CD14-positive monocyte (primary cell): ENCODE data around the gene RBM4B. TPM values are rescaled to one million over a fixed set of nuclear protein-coding genes. Genes with fewer than 3 reads are reported as not detected.

Source experiments
- DNase-seq, 3 donors: peaks; one replicate each; pipeline ENCODE4 v3.0.0-alpha.2; 2011 to 2022
- H2AFZ ChIP-seq: 2 replicates; pipeline ENCODE4 v1.6.0; 2012; ENCODE audit warnings: mild to moderate bottlenecking, low read depth, low read length, inconsistent platforms; ENCODE audit not compliant: insufficient read depth, poor library complexity, severe bottlenecking
- H3K27ac ChIP-seq, 2 donors: 1 replicate in 1 of 2; 2 replicates in 1 of 2; pipeline ENCODE4 v1.5.1; 2012 to 2013; ENCODE audit warnings: low read length in 2 of 2, control low read depth in 1 of 2, inconsistent platforms in 1 of 2, low read depth in 1 of 2, mild to moderate bottlenecking in 1 of 2
- H3K27me3 ChIP-seq, 2 donors: one replicate each; pipeline versions ENCODE4 v1.6.0 to v1.6.1; 2011 to 2013; ENCODE audit warnings: low read length in 2 of 2; ENCODE audit not compliant: control insufficient read depth in 2 of 2, insufficient read depth in 2 of 2
- H3K36me3 ChIP-seq, 2 donors: replicated peaks in 1 of 2; 1 replicate in 1 of 2; 2 replicates in 1 of 2; pipeline versions ENCODE4 v1.5.1 to v1.6.1; 2012 to 2013; ENCODE audit warnings: low read length in 2 of 2, control low read depth in 1 of 2, inconsistent platforms in 1 of 2, mild to moderate bottlenecking in 1 of 2; ENCODE audit not compliant: insufficient read depth in 2 of 2, control insufficient read depth in 1 of 2
- H3K4me1 ChIP-seq, 2 donors: 1 replicate in 1 of 2; 2 replicates in 1 of 2; pipeline versions ENCODE4 v1.5.1 to v1.6.1; 2012 to 2013; ENCODE audit warnings: low read length in 2 of 2, control low read depth in 1 of 2, inconsistent platforms in 1 of 2, mild to moderate bottlenecking in 1 of 2, moderate library complexity in 1 of 2; ENCODE audit not compliant: insufficient read depth in 2 of 2, control insufficient read depth in 1 of 2
- H3K4me2 ChIP-seq: replicated peaks from 2 replicates; pipeline ENCODE3; 2012; ENCODE audit warnings: low read length, moderate library complexity, mild to moderate bottlenecking; ENCODE audit not compliant: poor library complexity, severe bottlenecking; ENCODE audit errors: extremely low read depth
- H3K4me3 ChIP-seq, 3 experiments: fragments of 200-600 bp in 1 of 3; sonication (generic) in 1 of 3; replicated peaks in 1 of 3; 1 replicate in 2 of 3; 2 replicates in 1 of 3; pipeline ENCODE4 v1.5.1; 2011 to 2013; ENCODE audit warnings: low read length in 3 of 3, mild to moderate bottlenecking in 3 of 3, control low read depth in 2 of 3, low read depth in 2 of 3, inconsistent platforms in 1 of 3, moderate library complexity in 1 of 3
- H3K79me2 ChIP-seq: 2 replicates; pipeline ENCODE4 v1.6.0; 2012; ENCODE audit warnings: mild to moderate bottlenecking, control low read depth, inconsistent platforms, low read length, moderate library complexity; ENCODE audit not compliant: insufficient read depth
- H3K9ac ChIP-seq: 2 replicates; pipeline ENCODE4 v1.6.0; 2017; ENCODE audit warnings: low read length, mild to moderate bottlenecking; ENCODE audit not compliant: insufficient read depth, poor library complexity, severe bottlenecking
- H3K9me3 ChIP-seq, 2 donors: replicated peaks in 1 of 2; 1 replicate in 1 of 2; 2 replicates in 1 of 2; pipeline versions ENCODE4 v1.5.1 to v1.6.1; 2012 to 2013; ENCODE audit warnings: low read length in 2 of 2, control low read depth in 1 of 2; ENCODE audit not compliant: control insufficient read depth in 1 of 2, insufficient read depth in 1 of 2
- H4K20me1 ChIP-seq: 2 replicates; pipeline ENCODE4 v1.6.0; 2012; ENCODE audit warnings: mild to moderate bottlenecking, low read length, control low read depth, moderate library complexity; ENCODE audit not compliant: insufficient read depth
- H3K27ac Mint-ChIP-seq, 7 donors: one replicate each; pipeline ENCODE4 v1.8.0; 2020; ENCODE audit warnings: mild to moderate bottlenecking in 7 of 7, mixed read lengths in 7 of 7, moderate library complexity in 6 of 7, inconsistent platforms in 2 of 7
- H3K27me3 Mint-ChIP-seq, 3 donors: one replicate each; pipeline ENCODE4 v1.8.0; 2021 to 2022; ENCODE audit warnings: low read depth in 3 of 3, mild to moderate bottlenecking in 3 of 3, mixed read lengths in 3 of 3, moderate library complexity in 3 of 3, inconsistent platforms in 1 of 3
- H3K36me3 Mint-ChIP-seq, 2 donors: one replicate each; pipeline ENCODE4 v1.8.0; 2020; ENCODE audit warnings: mixed read lengths in 2 of 2, inconsistent platforms in 1 of 2, mild to moderate bottlenecking in 1 of 2
- H3K4me1 Mint-ChIP-seq: one replicate; pipeline ENCODE4 v1.8.0; 2020; ENCODE audit warnings: mild to moderate bottlenecking, mixed read lengths
- H3K4me3 Mint-ChIP-seq, 2 donors: one replicate each; pipeline ENCODE4 v1.8.0; 2020; ENCODE audit warnings: mild to moderate bottlenecking in 2 of 2, mixed read lengths in 2 of 2, moderate library complexity in 1 of 2
- H3K9me3 Mint-ChIP-seq, 7 donors: one replicate each; pipeline ENCODE4 v1.8.0; 2020 to 2022; ENCODE audit warnings: mixed read lengths in 7 of 7, mild to moderate bottlenecking in 6 of 7, moderate library complexity in 6 of 7, inconsistent platforms in 2 of 7
- WGBS: methylation state at CpG from one replicate; pipeline ENCODE4 v1.1.5; 2013; ENCODE audit warnings: missing lambda C conversion rate; ENCODE audit not compliant: insufficient coverage; 5-methylcytosine and 5-hydroxymethylcytosine counted together
- intact Hi-C, 2 donors: fragments of 100-400 bp; cut with micrococcal nuclease; formaldehyde crosslinking; loops; one replicate each; pipeline versions ENCODE4 v1.15.0 to v1.15.1; 2023
- polyA plus RNA-seq, 3 donors: library from polyadenylated mRNA; depleted of rRNA in 1 of 3; unstranded in 2 of 3; stranded (reverse) in 1 of 3; fragments of 300-500 nt in 2 of 3; fragments of >200 nt in 1 of 3; fragmentation: Illumina TruSeq in 2 of 3; gene quantifications; 1 replicate in 2 of 3; 2 replicates in 1 of 3; pipeline ENCODE4 v1.2.3, GENCODE V29; 2012 to 2021
- TF ChIP-seq, protein P1 (sequence below): fragments of 200-600 bp; IDR thresholded peaks from one replicate; pipeline ENCODE4 v1.8.0; 2022; ENCODE audit warnings: antibody characterized with exemption, mild to moderate bottlenecking

The RBM4B gene
- polyA plus RNA-seq, 3 donors = 7.8 to 14.3 (median 11.2) TPM

DNA sequence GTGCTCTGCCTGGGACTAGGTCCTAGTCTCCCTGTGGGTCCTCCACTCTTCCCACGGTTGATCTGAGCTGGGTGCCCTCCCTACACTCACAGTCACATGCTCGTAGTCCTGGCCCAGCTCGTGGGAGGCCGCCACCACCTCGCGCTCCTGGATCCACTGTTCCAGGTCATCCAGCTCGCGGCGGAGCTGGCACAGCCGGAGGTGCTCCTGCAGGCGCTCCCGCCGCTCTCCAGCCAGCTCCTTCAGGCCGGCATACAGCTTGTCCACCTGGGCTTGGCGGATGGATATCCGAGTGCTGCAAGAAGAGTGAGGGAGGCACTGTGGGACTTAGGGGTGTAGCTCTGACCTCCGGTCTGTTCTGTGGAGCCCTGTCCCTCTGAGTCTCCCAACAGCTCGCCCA lies 14.8 kb upstream of the RBM4B start:
- 96% methylated on average over 16 of the region's 18 CpGs for WGBS
- H3K4me2 ChIP-seq = no peak overlapping the region
- no peak overlapping the region for H3K9ac ChIP-seq
- H3K36me3 ChIP-seq = no peaks in the 10 kb centered on the region
- Mint-ChIP-seq H3K27ac (no peak overlapping the region), H3K4me1 (peaks cover 2% of the 10 kb centered on the region), H3K36me3 (no peaks in the 10 kb centered on the region), H3K9me3 (no peaks in the 10 kb centered on the region), H3K27me3 (peaks cover 0 to 8% (median 1%) of the 10 kb centered on the region in 3 donors), H3K4me3 (no peak overlapping the region)
- no peaks in the 10 kb centered on the region for H3K4me1 ChIP-seq
- H3K9me3 ChIP-seq = no peaks in the 10 kb centered on the region
- H3K27me3 ChIP-seq = no peaks in the 10 kb centered on the region
- H3K79me2 ChIP-seq = no peaks in the 10 kb centered on the region
- intact Hi-C loops = loop anchor here in 1 of 2 donors (10.0 kb wide), 1 partner anchor 282 kb away; the partner anchor contains the start of gene C11orf86
- DNase-seq = no peak
- H2AFZ ChIP-seq = no peak overlapping the region
- TF ChIP-seq, protein P1, sequence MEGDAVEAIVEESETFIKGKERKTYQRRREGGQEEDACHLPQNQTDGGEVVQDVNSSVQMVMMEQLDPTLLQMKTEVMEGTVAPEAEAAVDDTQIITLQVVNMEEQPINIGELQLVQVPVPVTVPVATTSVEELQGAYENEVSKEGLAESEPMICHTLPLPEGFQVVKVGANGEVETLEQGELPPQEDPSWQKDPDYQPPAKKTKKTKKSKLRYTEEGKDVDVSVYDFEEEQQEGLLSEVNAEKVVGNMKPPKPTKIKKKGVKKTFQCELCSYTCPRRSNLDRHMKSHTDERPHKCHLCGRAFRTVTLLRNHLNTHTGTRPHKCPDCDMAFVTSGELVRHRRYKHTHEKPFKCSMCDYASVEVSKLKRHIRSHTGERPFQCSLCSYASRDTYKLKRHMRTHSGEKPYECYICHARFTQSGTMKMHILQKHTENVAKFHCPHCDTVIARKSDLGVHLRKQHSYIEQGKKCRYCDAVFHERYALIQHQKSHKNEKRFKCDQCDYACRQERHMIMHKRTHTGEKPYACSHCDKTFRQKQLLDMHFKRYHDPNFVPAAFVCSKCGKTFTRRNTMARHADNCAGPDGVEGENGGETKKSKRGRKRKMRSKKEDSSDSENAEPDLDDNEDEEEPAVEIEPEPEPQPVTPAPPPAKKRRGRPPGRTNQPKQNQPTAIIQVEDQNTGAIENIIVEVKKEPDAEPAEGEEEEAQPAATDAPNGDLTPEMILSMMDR = no peak
- H3K4me3 ChIP-seq = no peak overlapping the region
- H4K20me1 ChIP-seq = no peaks in the 10 kb centered on the region
- no peak overlapping the region for H3K27ac ChIP-seq

DNA sequence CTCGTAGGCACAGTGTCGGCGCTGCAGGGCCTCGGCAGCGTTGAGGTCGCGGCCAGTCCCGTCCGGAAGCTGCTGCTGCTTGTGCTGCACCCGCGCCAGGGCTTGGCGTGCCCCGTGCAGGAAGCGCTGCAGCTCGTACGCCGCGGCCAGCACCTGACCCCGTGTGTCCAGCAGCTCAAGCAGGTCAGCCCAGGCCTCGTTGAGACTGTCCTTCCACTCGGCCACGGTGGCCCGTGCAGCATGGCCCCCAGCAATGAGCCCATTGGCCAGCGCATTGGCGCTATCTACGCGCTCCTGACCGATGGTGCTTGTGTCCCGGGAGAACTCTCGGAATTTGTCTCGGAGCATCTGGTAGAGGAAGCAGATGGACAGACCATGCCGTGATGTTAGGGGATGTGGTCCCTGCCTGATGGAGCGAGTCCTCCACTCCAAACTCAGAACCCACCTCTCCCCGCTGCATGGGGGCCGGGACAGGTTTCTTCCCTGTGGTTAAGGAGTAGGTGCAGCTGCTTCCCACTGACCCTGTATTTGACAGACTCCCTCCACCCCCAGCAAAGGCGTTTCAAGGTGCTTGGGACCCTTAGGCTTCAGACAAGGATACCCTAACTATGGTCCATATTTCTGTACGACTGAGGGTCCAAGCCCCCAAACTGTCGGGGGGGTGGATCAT lies 13.8 kb upstream of the RBM4B start:
- intact Hi-C loops = loop anchor here in 1 of 2 donors (10.0 kb wide), 1 partner anchor 283 kb away; the partner anchor contains the start of gene C11orf86

More for the DNA sequence above, 13.8 kb upstream of the RBM4B start:
- no peak overlapping the region for H3K4me2 ChIP-seq
- H3K27ac Mint-ChIP-seq = no peak overlapping the region
- peaks cover 0 to 6% (median 1%) of the 10 kb centered on the region in 3 donors for H3K27me3 Mint-ChIP-seq
- no peaks in the 10 kb centered on the region for H3K36me3 Mint-ChIP-seq
- WGBS = 97% methylated on average over 30 of the region's 38 CpGs
- H3K9me3 ChIP-seq = no peaks in the 10 kb centered on the region
- TF ChIP-seq, protein P1 = no peak
- no peaks in the 10 kb centered on the region for H3K36me3 ChIP-seq
- no peaks in the 10 kb centered on the region for H3K79me2 ChIP-seq
- no peaks in the 10 kb centered on the region for H3K27me3 ChIP-seq
- no peak overlapping the region for H3K9ac ChIP-seq
- H3K27ac ChIP-seq = no peak overlapping the region
- no peak for DNase-seq
- no peaks in the 10 kb centered on the region for H3K4me1 ChIP-seq
- H3K9me3 Mint-ChIP-seq = no peaks in the 10 kb centered on the region
- H4K20me1 ChIP-seq = no peaks in the 10 kb centered on the region
- no peak overlapping the region for H2AFZ ChIP-seq
- H3K4me3 Mint-ChIP-seq = no peak overlapping the region
- H3K4me1 Mint-ChIP-seq = peaks cover 2% of the 10 kb centered on the region
- no peak overlapping the region for H3K4me3 ChIP-seq
